ENCODE results near the gene HTR2C.
"Not testable (repeated sequence)": the region's sequence is repeated elsewhere in the genome, so short reads cannot be mapped to it uniquely, and the experiment has no call there.

Gene HTR2C

DNA sequence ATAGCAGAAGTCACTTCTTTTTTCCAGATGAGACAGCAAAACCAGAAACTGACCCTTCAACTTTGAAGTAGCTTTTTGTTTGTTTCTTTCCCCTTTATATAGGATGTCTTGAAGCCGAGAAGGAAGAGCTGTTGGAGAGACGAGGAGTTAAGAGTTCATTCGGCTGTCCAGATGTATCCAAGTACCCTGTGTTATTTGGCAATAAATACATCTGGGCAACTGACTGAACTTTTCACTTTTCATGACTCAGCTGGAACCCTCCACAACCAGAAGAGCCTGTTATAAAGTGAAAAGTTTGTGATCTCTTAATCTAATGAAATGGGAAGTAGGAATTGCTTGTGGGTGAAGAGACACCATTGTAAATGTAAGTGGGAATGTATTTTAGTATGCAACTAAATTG lies 131.2 kb downstream of the HTR2C start:
- no peak for DNase-seq

DNA sequence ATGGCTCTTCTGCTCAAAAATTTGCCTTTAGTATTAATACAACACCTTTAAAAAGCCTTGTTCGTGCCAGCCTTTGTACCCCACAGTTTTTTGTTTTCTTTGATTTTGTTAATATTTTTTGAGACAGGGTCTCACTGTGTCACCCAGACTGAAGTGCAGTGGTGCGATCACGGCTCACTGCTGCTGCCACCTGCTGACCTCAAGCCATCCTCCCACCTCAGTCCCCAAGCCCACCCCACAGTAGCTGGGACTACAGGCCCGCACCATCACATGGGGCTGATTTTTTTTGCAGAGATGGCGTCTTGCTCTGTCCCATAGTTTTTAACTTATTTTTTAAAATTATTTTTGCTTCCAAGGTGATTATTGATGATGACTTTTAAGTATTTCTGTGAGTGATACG lies 134.0 kb downstream of the HTR2C start:
- DNase-seq, result no peak

- no peak for DNase-seq
Observed at GRCh38 chrX:114766541-114766940, 182.7 kb downstream of the HTR2C start.

- no peak for DNase-seq
Observed at GRCh38 chrX:114774691-114775090, 190.8 kb downstream of the HTR2C start.

- no peak for DNase-seq
Observed at GRCh38 chrX:114782925-114783324, 199.0 kb downstream of the HTR2C start.

DNA sequence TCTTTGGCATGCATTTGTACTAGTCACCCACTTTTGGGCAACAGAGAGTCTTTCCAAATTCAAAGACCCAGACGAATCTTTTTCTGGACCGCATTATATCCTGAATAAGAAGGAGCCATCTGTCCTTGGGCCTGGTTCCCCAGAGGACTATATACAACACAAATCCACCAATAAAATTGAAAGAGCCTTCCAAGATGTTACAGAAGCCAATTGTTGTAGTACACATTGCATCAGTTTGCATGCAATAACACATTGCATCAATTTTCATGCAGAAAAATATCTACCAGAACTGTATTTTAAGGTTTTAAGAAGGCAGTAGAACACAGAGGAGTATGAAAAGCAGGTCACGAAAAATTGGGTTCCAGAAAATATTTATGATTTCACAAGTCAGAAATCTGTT lies 203.2 kb downstream of the HTR2C start:
- no peak for DNase-seq

- no peak for DNase-seq
Observed at GRCh38 chrX:114797494-114797893, 213.6 kb downstream of the HTR2C start.

- no peak for DNase-seq
Observed at GRCh38 chrX:114798907-114799306, 215.0 kb downstream of the HTR2C start.

GRCh38 chrX:114800719-114801118 lies 216.8 kb downstream of the HTR2C start:
- no peak for DNase-seq

DNA sequence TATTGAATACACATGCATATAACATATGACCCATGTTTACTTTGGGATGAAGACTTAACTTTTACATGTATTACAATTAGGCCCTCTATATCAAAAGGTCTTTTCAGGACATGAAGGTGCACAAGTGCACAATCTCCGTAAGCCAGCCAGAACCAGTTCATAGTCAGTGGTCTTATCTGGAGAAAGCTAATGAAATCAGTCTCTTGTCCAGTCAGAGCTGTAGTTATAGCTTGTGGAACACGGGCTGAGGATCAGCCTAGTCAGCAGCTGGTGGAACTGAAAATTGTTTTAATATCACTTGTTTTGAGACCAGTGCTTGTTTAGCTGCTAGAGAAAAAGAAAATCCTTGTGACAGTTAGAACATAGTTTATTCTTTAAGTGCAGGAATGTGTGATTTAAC lies 235.6 kb downstream of the HTR2C start:
- DNase-seq, result no peak

GRCh38 chrX:114841051-114841450 lies 257.2 kb downstream of the HTR2C start:
- no peak for DNase-seq

DNA sequence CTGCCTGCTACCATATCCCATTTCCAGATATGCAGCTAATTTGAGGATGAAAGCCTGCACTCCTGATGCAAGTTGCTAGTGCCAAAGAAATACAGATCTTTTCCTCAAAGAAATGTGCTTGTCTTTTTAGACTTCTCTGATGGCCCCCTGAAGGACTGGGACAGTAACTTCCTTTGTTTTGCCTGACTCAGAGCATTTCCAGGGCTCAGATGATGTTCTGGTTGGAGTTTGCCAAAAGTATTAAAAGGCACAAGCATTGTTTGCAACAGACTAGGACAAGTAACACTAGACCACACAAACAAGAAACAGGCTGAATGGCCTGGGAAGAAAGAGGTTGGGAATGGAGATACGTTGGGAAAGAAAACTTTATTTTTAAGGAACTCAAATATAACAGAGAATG lies 258.3 kb downstream of the HTR2C start:
- no peak for DNase-seq

DNA sequence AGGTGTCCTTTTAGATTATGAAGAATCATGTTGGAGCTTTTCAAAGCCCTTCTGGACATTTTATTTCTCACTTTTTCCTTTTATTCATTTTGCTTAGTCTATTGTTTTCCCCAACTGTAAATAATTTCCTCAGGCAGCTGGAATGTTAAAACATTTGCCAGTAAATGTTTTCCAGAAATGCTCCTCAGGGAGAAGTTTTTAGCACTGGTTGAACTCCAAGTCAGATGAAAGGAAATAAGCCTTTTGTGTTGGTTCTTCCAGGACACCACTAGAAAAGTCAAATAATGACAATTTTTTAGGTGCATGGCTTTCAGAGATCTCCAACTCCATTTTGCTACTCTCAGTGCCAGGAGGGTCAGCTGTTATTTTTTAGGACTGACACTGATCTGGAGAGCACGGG lies 305.6 kb downstream of the HTR2C start:
- DNase-seq, result no peak

- DNase-seq, result no peak
Observed at GRCh38 chrX:114903618-114904017, 319.7 kb downstream of the HTR2C start.

- no peak for DNase-seq
Observed at GRCh38 chrX:114905251-114905650, 321.4 kb downstream of the HTR2C start.

DNA sequence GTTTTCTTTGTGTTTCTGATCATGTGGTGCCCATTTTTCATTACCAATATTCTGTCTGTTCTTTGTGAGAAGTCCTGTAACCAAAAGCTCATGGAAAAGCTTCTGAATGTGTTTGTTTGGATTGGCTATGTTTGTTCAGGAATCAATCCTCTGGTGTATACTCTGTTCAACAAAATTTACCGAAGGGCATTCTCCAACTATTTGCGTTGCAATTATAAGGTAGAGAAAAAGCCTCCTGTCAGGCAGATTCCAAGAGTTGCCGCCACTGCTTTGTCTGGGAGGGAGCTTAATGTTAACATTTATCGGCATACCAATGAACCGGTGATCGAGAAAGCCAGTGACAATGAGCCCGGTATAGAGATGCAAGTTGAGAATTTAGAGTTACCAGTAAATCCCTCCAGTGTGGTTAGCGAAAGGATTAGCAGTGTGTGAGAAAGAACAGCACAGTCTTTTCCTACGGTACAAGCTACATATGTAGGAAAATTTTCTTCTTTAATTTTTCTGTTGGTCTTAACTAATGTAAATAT lies 323.2 kb downstream of the HTR2C start:
- no peak for DNase-seq

GRCh38 chrX:114924423-114924822 lies 340.5 kb downstream of the HTR2C start:
- no peak for DNase-seq

DNA sequence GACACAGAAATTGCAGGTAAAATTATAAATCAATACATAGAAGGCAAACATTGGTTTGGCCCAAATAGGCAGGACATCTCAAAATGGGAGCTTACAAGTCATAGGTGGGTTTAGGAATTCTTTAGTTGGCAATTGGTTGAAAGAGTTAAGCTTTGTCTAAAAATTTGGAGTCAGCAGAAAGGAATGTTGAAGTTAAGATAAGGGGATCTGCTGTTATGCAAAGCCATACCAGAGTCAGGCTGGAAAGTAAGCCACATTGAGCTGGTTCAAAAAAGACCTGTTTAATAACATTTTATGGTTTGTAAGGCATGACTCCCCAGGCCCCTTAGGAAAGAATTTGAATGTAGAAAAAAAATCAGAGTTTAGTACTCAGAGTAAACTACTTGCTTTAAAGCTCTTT lies 341.0 kb downstream of the HTR2C start:
- no peak for DNase-seq

DNA sequence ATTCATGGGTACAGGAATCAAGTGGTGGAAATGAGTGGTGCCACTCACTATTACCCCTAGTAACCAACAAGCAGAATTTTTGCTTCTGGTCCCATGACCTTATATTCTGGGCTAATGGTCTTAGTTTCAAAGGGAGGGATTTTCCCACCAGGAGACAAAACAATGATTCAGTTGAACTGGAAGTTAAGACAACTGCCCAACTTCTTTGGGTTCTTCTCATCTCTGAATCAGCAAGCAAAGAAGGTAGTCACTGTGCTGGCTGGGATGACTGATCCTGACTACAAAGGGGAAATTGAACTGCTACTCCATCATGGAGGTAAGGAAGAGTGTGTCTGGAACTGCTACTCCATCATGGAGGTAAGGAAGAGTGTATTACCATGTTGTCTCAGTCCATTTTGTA lies 346.3 kb downstream of the HTR2C start:
- no peak for DNase-seq

GRCh38 chrX:114932550-114932949 lies 348.7 kb downstream of the HTR2C start:
- DNase-seq, result no peak

DNA sequence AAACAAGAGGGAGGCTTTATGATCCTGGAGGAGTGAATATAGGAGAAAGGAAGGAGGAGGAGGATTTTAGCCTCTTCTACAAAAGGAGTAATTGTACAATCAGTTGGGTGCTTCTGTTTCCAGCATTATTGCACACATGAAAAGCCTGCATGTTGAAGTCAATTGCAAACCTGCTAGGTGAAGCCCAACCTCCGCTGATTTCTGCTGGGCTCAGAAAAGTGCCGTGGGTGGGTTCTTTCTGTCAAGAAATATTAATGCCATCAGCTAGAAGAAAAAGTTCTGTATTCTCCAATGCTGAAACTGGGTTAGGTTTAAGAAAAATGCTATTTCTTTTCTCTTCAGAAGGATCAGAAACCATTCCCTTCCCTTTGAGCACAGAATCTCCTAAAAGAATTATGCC lies 349.4 kb downstream of the HTR2C start:
- DNase-seq, result not testable (repeated sequence)

DNA sequence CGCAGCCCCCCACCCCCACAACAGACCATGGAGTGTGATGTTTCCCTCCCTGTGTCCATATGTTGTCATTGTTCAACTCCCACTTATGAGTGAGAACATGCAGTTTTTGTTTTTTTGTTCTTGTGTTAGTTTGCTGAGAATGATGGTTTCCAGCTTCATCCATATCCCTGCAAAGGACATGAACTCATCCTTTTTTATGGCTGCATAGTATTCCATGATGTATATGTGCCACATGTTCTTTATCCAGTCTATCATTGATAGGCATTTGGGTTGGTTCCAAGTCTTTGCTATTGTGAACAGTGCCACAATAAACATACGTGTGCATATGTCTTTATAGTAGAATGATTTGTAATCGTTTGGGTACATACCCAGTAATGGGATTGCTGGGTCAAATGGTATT lies 353.2 kb downstream of the HTR2C start:
- DNase-seq, result not testable (repeated sequence)

DNA sequence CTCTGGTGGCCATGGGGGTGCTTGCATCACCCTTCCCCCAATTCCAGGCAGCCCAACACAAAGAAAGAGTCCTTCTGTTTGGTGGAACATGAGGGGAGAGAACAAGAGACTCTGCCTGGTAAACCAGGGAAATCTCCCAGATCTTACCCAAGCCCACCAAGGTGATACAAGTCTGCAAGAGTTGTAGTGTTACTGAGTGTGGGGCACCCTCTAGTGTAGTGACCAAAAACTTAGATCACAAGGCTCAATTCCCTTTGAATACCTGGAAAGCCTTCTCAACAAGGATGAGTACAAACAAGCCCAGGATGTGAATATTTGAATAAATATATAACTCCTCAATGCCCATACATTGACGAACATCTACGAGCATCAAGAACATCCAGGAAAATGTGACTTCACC lies 368.8 kb downstream of the HTR2C start:
- DNase-seq, result no peak

Data from activated CD8-positive, alpha-beta memory T cell treated with anti-CD3 and anti-CD28 coated beads, Interleukin-2, amount 50 U/mL, for 4 hours (primary cell).